Naive thymus-derived CD4-positive, alpha-beta T cell (primary cell): ENCODE measurements around the gene RNASE12. TPM values are rescaled to one million over a fixed set of nuclear protein-coding genes. Genes with fewer than 3 reads are reported as not detected.

Experiments used
- ATAC-seq: fragments of 150-1000 bp; cut with Tn5 transposase; 2 replicates; pipeline ENCODE4 v1.10.0; 2021; ENCODE audit warnings: mild to moderate bottlenecking, moderate library complexity
- CTCF ChIA-PET: fragments of 350-600 bp; sonication (Branson Sonifier 250); formaldehyde crosslinking; loops from one replicate; lab custom pipeline; 2021; ENCODE audit warnings: antibody characterized with exemption; lab: Charles Lee
- POLR2A ChIA-PET: fragments of 350-600 bp; sonication (Branson Sonifier 250); formaldehyde crosslinking; loops from one replicate; lab custom pipeline; 2021; ENCODE audit warnings: antibody characterized with exemption, inconsistent platforms; lab: Charles Lee
- DNase-seq, 9 donors: peaks; one replicate each; pipeline versions ENCODE4 v3.0.0 to v3.0.0-alpha.2; 2020 to 2022; ENCODE audit warnings: mixed read lengths in 1 of 9
- H3K27ac ChIP-seq: one replicate; pipeline ENCODE4 v1.7.0; 2013; ENCODE audit warnings: mild to moderate bottlenecking, low read depth, low read length, moderate library complexity
- H3K27me3 ChIP-seq, 2 donors: one replicate each; pipeline ENCODE4 v1.7.0; 2013; ENCODE audit warnings: low read length in 2 of 2, mild to moderate bottlenecking in 2 of 2, moderate library complexity in 2 of 2; ENCODE audit not compliant: control insufficient read depth in 2 of 2, insufficient read depth in 2 of 2
- H3K36me3 ChIP-seq, 3 experiments: 1 replicate in 2 of 3; 2 replicates in 1 of 3; pipeline ENCODE4 v1.7.0; 2013; ENCODE audit warnings: low read length in 3 of 3, mild to moderate bottlenecking in 3 of 3, moderate library complexity in 1 of 3; ENCODE audit not compliant: insufficient read depth in 3 of 3, control insufficient read depth in 2 of 3
- H3K4me1 ChIP-seq, 2 donors: one replicate each; pipeline ENCODE4 v1.7.0; 2013; ENCODE audit warnings: low read length in 2 of 2, mild to moderate bottlenecking in 2 of 2, moderate library complexity in 1 of 2; ENCODE audit not compliant: control insufficient read depth in 2 of 2, insufficient read depth in 2 of 2
- H3K4me3 ChIP-seq: 2 replicates; pipeline ENCODE4 v1.7.0; 2013; ENCODE audit warnings: mild to moderate bottlenecking, low read length
- H3K9me3 ChIP-seq, 3 experiments: 1 replicate in 2 of 3; 2 replicates in 1 of 3; pipeline ENCODE4 v1.7.0; 2013; ENCODE audit warnings: low read length in 3 of 3; ENCODE audit not compliant: control insufficient read depth in 2 of 3
- H3K27ac Mint-ChIP-seq, 9 donors: one replicate each; pipeline ENCODE4 v1.8.0; 2020 to 2022; ENCODE audit warnings: mixed read lengths in 9 of 9, mild to moderate bottlenecking in 8 of 9, moderate library complexity in 5 of 9, inconsistent platforms in 2 of 9
- H3K27me3 Mint-ChIP-seq, 5 donors: one replicate each; pipeline ENCODE4 v1.8.0; 2021 to 2022; ENCODE audit warnings: mixed read lengths in 5 of 5, mild to moderate bottlenecking in 1 of 5
- H3K36me3 Mint-ChIP-seq, 5 donors: one replicate each; pipeline ENCODE4 v1.8.0; 2020 to 2022; ENCODE audit warnings: mixed read lengths in 5 of 5, mild to moderate bottlenecking in 3 of 5, inconsistent platforms in 1 of 5
- H3K4me1 Mint-ChIP-seq, 7 donors: one replicate each; pipeline ENCODE4 v1.8.0; 2020 to 2022; ENCODE audit warnings: mixed read lengths in 7 of 7, mild to moderate bottlenecking in 3 of 7, inconsistent platforms in 1 of 7
- H3K4me3 Mint-ChIP-seq, 10 donors: one replicate each; pipeline ENCODE4 v1.8.0; 2020 to 2022; ENCODE audit warnings: mild to moderate bottlenecking in 10 of 10, mixed read lengths in 10 of 10, moderate library complexity in 6 of 10, inconsistent platforms in 2 of 10
- H3K9me3 Mint-ChIP-seq, 11 donors: one replicate each; pipeline ENCODE4 v1.8.0; 2020 to 2022; ENCODE audit warnings: mixed read lengths in 11 of 11, mild to moderate bottlenecking in 4 of 11, inconsistent platforms in 1 of 11, moderate library complexity in 1 of 11
- intact Hi-C, 2 donors: fragments of 100-400 bp; cut with micrococcal nuclease; formaldehyde crosslinking; loops; one replicate each; pipeline ENCODE4 v1.15.1; 2023
- polyA plus RNA-seq, 2 donors: library from polyadenylated mRNA; unstranded; fragments of 300-500 nt; fragmentation: Illumina TruSeq; gene quantifications; one replicate each; pipeline ENCODE4 v1.2.3, GENCODE V29; 2021
- total RNA-seq, 6 experiments: library from RNA in 5 of 6; stranded (reverse) in 5 of 6; gene quantifications; 1 replicate in 5 of 6; 2 replicates in 1 of 6; pipeline ENCODE4 v1.2.3 and lab custom pipeline; 2021 to 2026

Gene RNASE12
- total RNA-seq (not detected), polyA plus RNA-seq (not detected), total RNA-seq (lab: John Stamatoyannopoulos, UW) (not detected)

- Histone ChIP-seq H3K9me3 (no peaks in the 10 kb centered on the region), H3K27me3 (no peaks in the 10 kb centered on the region), H3K4me1 (no peaks in the 10 kb centered on the region), H3K36me3 (no peaks in the 10 kb centered on the region), H3K27ac (no peak within 1 kb of the TSS), H3K4me3 (no peak within 1 kb of the TSS)
- DNase-seq = no peak
- no peak within 1 kb of the TSS for H3K4me3 Mint-ChIP-seq
- POLR2A ChIA-PET = no interaction called here
- ATAC-seq = no peak
- CTCF ChIA-PET = no interaction called here
- peaks cover 0 to 18% (median 4%) of the 10 kb centered on the region in 5 donors for H3K27me3 Mint-ChIP-seq
- intact Hi-C loops = no loop called here
- peaks cover 0 to under 1% (median 0%) of the 10 kb centered on the region in 5 donors for H3K36me3 Mint-ChIP-seq
- peaks cover 0 to 12% (median 7%) of the 10 kb centered on the region in 7 donors for H3K4me1 Mint-ChIP-seq
- no peak within 1 kb of the TSS for H3K27ac Mint-ChIP-seq
- H3K9me3 Mint-ChIP-seq = peaks cover 0 to 2% (median 0%) of the 10 kb centered on the region in 11 donors
Observed at GRCh38 chr14:20591235-20591634, at the start of gene RNASE12. Gene RNASE12, minus strand, starts transcription at chr14:20591376. Its CDS starts 653 bp downstream, at chr14:20590723.

- H3K9me3 Mint-ChIP-seq = peaks cover 0 to 27% (median 0%) of the 10 kb centered on the region in 11 donors
- Histone ChIP-seq H3K36me3 (no peaks in the 10 kb centered on the region), H3K4me1 (peaks cover 0 to 9% of the 10 kb centered on the region in 2 donors), H3K27me3 (no peaks in the 10 kb centered on the region), H3K4me3 (peak overlapping the region; percentile 51), H3K9me3 (no peaks in the 10 kb centered on the region), H3K27ac (no peak overlapping the region)
- peak in 8 of 9 donors; percentile 45 to 80 (median 64) for DNase-seq
- POLR2A ChIA-PET = interaction anchor here (0.6 to 3.7 kb wide), 4 partner anchors 10 to 172 kb away, joined by 3 to 39 read pairs (median 4); partner anchors contain the start of gene PIP4P1
- CTCF ChIA-PET = interaction anchor here (0.5 to 1.9 kb wide), 5 partner anchors 19 to 307 kb away, joined by 3 to 7 read pairs (median 4); no protein-coding TSS in a partner anchor
- H3K36me3 Mint-ChIP-seq = peaks cover 0 to 3% (median 0%) of the 10 kb centered on the region in 5 donors
- peaks cover 25 to 82% (median 33%) of the 10 kb centered on the region in 5 donors for H3K27me3 Mint-ChIP-seq
- intact Hi-C loops = loop anchor here (1.0 to 10.0 kb wide), 8 partner anchors 9 to 290 kb away; partner anchors contain the start of genes PARP2 (in 1 of the 2) and RNASE6 (in 1 of the 2)
- ATAC-seq = peak; percentile 70
- H3K4me1 Mint-ChIP-seq = peaks cover 15 to 57% (median 43%) of the 10 kb centered on the region in 7 donors
- peak overlapping the region; percentile 77 to 98 (median 88) for H3K27ac Mint-ChIP-seq
- H3K4me3 Mint-ChIP-seq = peak overlapping the region; percentile 74 to 93 (median 88)
Observed at GRCh38 chr14:20632831-20633691, 41.9 kb upstream of the RNASE12 start.

GRCh38 chr14:20632448-20632830 is 41.3 kb upstream of the RNASE12 start:
- H3K4me1 ChIP-seq = peaks cover 0 to 15% of the 10 kb centered on the region in 2 donors
- POLR2A ChIA-PET = interaction anchor here (0.6 to 3.7 kb wide), 5 partner anchors 9 to 171 kb away, joined by 3 to 39 read pairs (median 4); partner anchors contain the start of genes PIP4P1 and RNASE4
- Mint-ChIP-seq H3K4me1 (peaks cover 20 to 63% (median 50%) of the 10 kb centered on the region in 7 donors), H3K27me3 (peaks cover 26 to 86% (median 39%) of the 10 kb centered on the region in 5 donors), H3K4me3 (peak overlapping the region; percentile 74 to 93 (median 88)), H3K27ac (peak overlapping the region; percentile 77 to 98 (median 88)), H3K9me3 (peaks cover 0 to 27% (median 0%) of the 10 kb centered on the region in 11 donors), H3K36me3 (peaks cover 0 to 3% (median 0%) of the 10 kb centered on the region in 5 donors)
- H3K27ac ChIP-seq = no peak overlapping the region
- no peaks in the 10 kb centered on the region for H3K27me3 ChIP-seq
- DNase-seq (peak in 1 of 9 donors; percentile 40), ATAC-seq (peak; percentile 5)
- intact Hi-C loops = loop anchor here (1.0 to 10.0 kb wide), 6 partner anchors 8 to 152 kb away; partner anchors contain the start of gene RNASE6 (in 1 of the 2)
- H3K9me3 ChIP-seq = no peaks in the 10 kb centered on the region
- CTCF ChIA-PET = interaction anchor here (1.0 to 1.9 kb wide), 5 partner anchors 18 to 306 kb away, joined by 4 to 7 read pairs (median 4); partner anchors contain the start of gene RNASE4
- H3K36me3 ChIP-seq = no peaks in the 10 kb centered on the region
- H3K4me3 ChIP-seq = peak overlapping the region; percentile 51

GRCh38 chr14:20631880-20632389 is 40.8 kb upstream of the RNASE12 start:
- Histone ChIP-seq H3K4me3 (peak overlapping the region; percentile 51), H3K36me3 (no peaks in the 10 kb centered on the region), H3K9me3 (no peaks in the 10 kb centered on the region), H3K4me1 (peaks cover 0 to 15% of the 10 kb centered on the region in 2 donors), H3K27me3 (no peaks in the 10 kb centered on the region), H3K27ac (no peak overlapping the region)
- peaks cover 0 to 3% (median 0%) of the 10 kb centered on the region in 5 donors for H3K36me3 Mint-ChIP-seq
- ChIA-PET CTCF (interaction anchor here (0.8 to 1.9 kb wide), 6 partner anchors 18 to 306 kb away, joined by 3 to 7 read pairs (median 4); partner anchors contain the start of gene RNASE4), POLR2A (interaction anchor here (0.9 to 3.7 kb wide), 5 partner anchors 18 to 170 kb away, joined by 3 to 39 read pairs (median 4); partner anchors contain the start of genes PIP4P1 and RNASE4)
- ATAC-seq = no peak
- H3K27me3 Mint-ChIP-seq = peaks cover 26 to 89% (median 43%) of the 10 kb centered on the region in 5 donors
- H3K4me1 Mint-ChIP-seq = peaks cover 23 to 68% (median 53%) of the 10 kb centered on the region in 7 donors
- intact Hi-C loops = loop anchor here (1.0 to 10.0 kb wide), 7 partner anchors 8 to 153 kb away; partner anchors contain the start of gene RNASE6 (in 1 of the 2)
- peak overlapping the region; percentile 74 to 93 (median 88) for H3K4me3 Mint-ChIP-seq
- no peak for DNase-seq
- H3K9me3 Mint-ChIP-seq = peaks cover 0 to 29% (median 0%) of the 10 kb centered on the region in 11 donors
- peak overlapping the region in 8 of 9 donors; percentile 25 to 77 (median 66) for H3K27ac Mint-ChIP-seq

- intact Hi-C loops = loop anchor here (1.0 to 10.0 kb wide), 3 partner anchors 8 to 154 kb away; partner anchors contain the start of gene RNASE6 (in 1 of the 2)
- peak overlapping the region; percentile 63 to 93 (median 80) for H3K27ac Mint-ChIP-seq
- H3K36me3 ChIP-seq = no peaks in the 10 kb centered on the region
Observed at GRCh38 chr14:20631023-20631879, 40.1 kb upstream of the RNASE12 start.

More at GRCh38 chr14:20631023-20631879, 40.1 kb upstream of the RNASE12 start:
- POLR2A ChIA-PET = interaction anchor here (0.9 to 3.7 kb wide), 8 partner anchors 9 to 302 kb away, joined by 3 to 39 read pairs (median 4); partner anchors contain the start of genes PIP4P1 and RNASE4
- peaks cover 0 to 3% (median 0%) of the 10 kb centered on the region in 5 donors for H3K36me3 Mint-ChIP-seq
- DNase-seq (peak in 8 of 9 donors; percentile 51 to 71 (median 63)), ATAC-seq (peak; percentile 46)
- H3K9me3 Mint-ChIP-seq = peaks cover 0 to 33% (median 0%) of the 10 kb centered on the region in 11 donors
- CTCF ChIA-PET = interaction anchor here (0.6 to 1.9 kb wide), 9 partner anchors 13 to 290 kb away, joined by 3 to 7 read pairs (median 4); partner anchors contain the start of gene RNASE4
- H3K27me3 Mint-ChIP-seq = peaks cover 23 to 89% (median 43%) of the 10 kb centered on the region in 5 donors
- H3K4me1 Mint-ChIP-seq = peaks cover 24 to 75% (median 57%) of the 10 kb centered on the region in 7 donors
- Histone ChIP-seq H3K27me3 (no peaks in the 10 kb centered on the region), H3K9me3 (no peaks in the 10 kb centered on the region), H3K27ac (no peak overlapping the region), H3K4me3 (peak overlapping the region; percentile 51), H3K4me1 (peaks cover 0 to 15% of the 10 kb centered on the region in 2 donors)
- H3K4me3 Mint-ChIP-seq = peak overlapping the region; percentile 74 to 93 (median 88)
